ENCODE data around the gene CCDC167. TPM values are rescaled to one million over a fixed set of nuclear protein-coding genes. Genes with fewer than 3 reads are reported as not detected.
A peak's percentile ranks its signal among the peaks of the same experiment; 100 is the strongest.

Gene CCDC167
- total RNA-seq, 1 donor from 2014 or later = 58.4 TPM

DNA sequence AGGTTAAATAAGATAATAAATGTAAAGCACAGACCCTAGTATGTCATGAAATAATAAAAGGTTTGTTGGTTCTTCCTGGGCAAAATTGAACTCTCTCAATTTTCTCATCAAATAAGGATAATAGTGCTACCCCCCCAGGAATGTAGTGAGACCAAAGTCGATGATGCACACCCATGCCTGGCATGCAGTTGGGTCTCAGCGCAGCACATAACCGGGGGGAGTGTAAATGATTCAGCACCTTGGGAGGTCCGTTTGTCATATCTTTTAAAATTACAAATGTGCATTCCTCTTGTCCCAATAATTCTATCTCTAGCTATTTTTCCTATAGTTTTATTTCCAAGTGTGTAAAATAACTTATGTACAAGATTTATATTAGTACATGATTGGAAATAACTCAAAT, 31.3 kb upstream of the CCDC167 start:
- no peak overlapping the region for H3K27ac Mint-ChIP-seq (ENCODE audit: unreplicated experiment)
- H3K36me3 Mint-ChIP-seq (ENCODE audit: unreplicated experiment) = no peaks in the 10 kb centered on the region
- H3K4me3 Mint-ChIP-seq (ENCODE audit: unreplicated experiment) = no peak overlapping the region
- H3K27me3 Mint-ChIP-seq (ENCODE audit: unreplicated experiment) = peaks cover 9% of the 10 kb centered on the region
- peaks cover 35% of the 10 kb centered on the region for H3K4me1 Mint-ChIP-seq (ENCODE audit: low read depth, unreplicated experiment)
- TF ChIP-seq, protein P1, sequence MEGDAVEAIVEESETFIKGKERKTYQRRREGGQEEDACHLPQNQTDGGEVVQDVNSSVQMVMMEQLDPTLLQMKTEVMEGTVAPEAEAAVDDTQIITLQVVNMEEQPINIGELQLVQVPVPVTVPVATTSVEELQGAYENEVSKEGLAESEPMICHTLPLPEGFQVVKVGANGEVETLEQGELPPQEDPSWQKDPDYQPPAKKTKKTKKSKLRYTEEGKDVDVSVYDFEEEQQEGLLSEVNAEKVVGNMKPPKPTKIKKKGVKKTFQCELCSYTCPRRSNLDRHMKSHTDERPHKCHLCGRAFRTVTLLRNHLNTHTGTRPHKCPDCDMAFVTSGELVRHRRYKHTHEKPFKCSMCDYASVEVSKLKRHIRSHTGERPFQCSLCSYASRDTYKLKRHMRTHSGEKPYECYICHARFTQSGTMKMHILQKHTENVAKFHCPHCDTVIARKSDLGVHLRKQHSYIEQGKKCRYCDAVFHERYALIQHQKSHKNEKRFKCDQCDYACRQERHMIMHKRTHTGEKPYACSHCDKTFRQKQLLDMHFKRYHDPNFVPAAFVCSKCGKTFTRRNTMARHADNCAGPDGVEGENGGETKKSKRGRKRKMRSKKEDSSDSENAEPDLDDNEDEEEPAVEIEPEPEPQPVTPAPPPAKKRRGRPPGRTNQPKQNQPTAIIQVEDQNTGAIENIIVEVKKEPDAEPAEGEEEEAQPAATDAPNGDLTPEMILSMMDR (IDR thresholded peaks at IDR 0.05; ENCODE audit: partially characterized antibody, unreplicated experiment) = no peak
- no peak for DNase-seq
- peaks cover 6% of the 10 kb centered on the region for H3K9me3 Mint-ChIP-seq (ENCODE audit: unreplicated experiment)

DNA sequence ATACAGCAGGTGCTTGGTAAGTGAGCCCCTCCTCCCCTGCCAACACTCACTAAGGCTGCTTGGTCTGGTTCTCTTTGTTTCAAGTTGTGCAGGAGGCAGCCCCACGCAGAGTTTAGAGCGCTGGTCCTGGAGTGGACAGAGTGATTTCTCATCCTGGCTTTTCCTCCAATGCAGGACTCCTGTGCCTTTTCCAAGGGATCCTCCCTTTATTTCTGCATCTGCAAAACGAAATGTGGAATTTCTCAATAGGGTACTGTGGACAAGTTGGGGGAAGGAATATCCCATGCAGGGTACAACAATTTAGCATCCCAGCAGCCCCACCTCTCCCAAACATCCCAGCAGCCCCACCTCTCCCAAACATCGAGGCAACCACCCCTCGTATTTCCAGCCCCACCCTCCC, 30.6 kb upstream of the CCDC167 start:
- Mint-ChIP-seq H3K27ac (ENCODE audit: unreplicated experiment) (no peak overlapping the region), H3K27me3 (ENCODE audit: unreplicated experiment) (peaks cover 9% of the 10 kb centered on the region), H3K9me3 (ENCODE audit: unreplicated experiment) (peaks cover 6% of the 10 kb centered on the region), H3K36me3 (ENCODE audit: unreplicated experiment) (no peaks in the 10 kb centered on the region), H3K4me3 (ENCODE audit: unreplicated experiment) (no peak overlapping the region), H3K4me1 (ENCODE audit: low read depth, unreplicated experiment) (peaks cover 35% of the 10 kb centered on the region)
- TF ChIP-seq, protein P1 (IDR thresholded peaks at IDR 0.05; ENCODE audit: partially characterized antibody, unreplicated experiment) = no peak
- DNase-seq = no peak

DNA sequence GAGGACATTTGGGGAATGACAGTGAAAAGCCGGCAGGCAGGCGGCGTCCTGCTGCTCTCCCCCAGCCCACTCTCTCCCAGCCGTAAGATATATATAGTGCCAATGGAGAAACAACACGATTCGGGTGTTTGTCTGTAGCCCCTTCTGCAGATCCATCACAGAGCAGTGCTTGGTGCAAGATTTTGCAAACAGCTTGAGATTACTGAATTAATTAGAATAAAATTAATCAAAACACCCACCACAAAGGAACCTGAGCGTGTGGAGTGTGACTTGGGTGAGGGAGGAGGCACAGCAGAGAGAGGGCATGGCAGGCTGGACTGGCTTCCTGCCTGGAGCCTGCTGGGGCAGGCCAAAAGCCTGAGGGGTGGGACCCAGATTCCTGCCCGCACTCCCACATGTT, 28.8 kb upstream of the CCDC167 start:
- no peak overlapping the region for H3K4me3 Mint-ChIP-seq (ENCODE audit: unreplicated experiment)
- peaks cover 36% of the 10 kb centered on the region for H3K4me1 Mint-ChIP-seq (ENCODE audit: low read depth, unreplicated experiment)
- no peaks in the 10 kb centered on the region for H3K36me3 Mint-ChIP-seq (ENCODE audit: unreplicated experiment)
- H3K9me3 Mint-ChIP-seq (ENCODE audit: unreplicated experiment) = peaks cover 6% of the 10 kb centered on the region
- TF ChIP-seq, protein P1 (IDR thresholded peaks at IDR 0.05; ENCODE audit: partially characterized antibody, unreplicated experiment) = no peak
- H3K27me3 Mint-ChIP-seq (ENCODE audit: unreplicated experiment) = peaks cover 7% of the 10 kb centered on the region
- DNase-seq = no peak
- no peak overlapping the region for H3K27ac Mint-ChIP-seq (ENCODE audit: unreplicated experiment)

DNA sequence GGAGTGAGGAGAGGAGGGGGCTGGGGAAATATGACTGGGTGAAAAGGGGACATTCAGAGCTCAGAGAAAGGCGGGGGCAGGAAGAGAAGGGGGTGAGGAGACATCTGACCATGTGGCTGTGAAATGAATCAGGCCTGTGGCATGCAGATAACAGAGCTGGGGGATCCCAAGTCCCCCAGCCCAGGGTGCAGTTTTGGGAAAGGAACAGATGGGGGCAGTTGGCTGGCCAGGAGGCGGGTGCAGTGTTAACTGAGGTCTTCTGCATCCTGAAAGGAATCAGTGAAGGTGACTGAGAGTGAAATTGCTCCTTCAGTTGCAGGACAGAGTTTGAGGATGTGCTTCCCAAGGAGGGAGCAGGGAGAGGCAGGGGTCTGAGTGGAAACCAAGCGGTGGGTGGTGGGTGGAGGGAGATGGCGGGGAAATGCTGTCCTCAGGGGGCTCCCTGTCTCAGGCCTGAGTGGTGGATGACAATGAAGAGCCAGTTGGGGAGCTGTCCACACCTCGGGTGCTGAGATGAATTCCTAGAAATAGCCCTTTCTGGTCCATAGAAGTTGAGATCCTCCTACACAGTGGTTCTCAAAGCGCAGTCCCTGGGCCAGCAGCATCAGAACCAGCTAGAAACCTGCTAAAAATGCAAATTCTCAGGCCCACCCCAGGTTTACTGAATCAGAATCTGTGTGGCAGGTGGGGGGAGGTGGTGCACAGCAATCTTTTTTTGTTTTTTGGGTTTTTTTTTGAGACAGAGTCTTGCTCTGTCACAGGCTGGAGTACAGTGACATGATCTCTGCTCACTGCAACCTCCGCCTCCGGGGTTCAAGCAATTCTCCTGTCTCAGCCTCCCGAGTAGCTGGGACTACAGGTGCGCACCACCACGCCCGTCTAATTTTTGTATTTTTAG, 26.0 kb upstream of the CCDC167 start:
- Mint-ChIP-seq H3K27me3 (ENCODE audit: unreplicated experiment) (peaks cover 6% of the 10 kb centered on the region), H3K4me3 (ENCODE audit: unreplicated experiment) (peak overlapping the region; percentile 25), H3K9me3 (ENCODE audit: unreplicated experiment) (peaks cover 4% of the 10 kb centered on the region), H3K4me1 (ENCODE audit: low read depth, unreplicated experiment) (peaks cover 32% of the 10 kb centered on the region), H3K36me3 (ENCODE audit: unreplicated experiment) (no peaks in the 10 kb centered on the region), H3K27ac (ENCODE audit: unreplicated experiment) (peak overlapping the region; percentile 65)
- DNase-seq = no peak
- TF ChIP-seq, protein P1 (IDR thresholded peaks at IDR 0.05; ENCODE audit: partially characterized antibody, unreplicated experiment) = no peak

DNA sequence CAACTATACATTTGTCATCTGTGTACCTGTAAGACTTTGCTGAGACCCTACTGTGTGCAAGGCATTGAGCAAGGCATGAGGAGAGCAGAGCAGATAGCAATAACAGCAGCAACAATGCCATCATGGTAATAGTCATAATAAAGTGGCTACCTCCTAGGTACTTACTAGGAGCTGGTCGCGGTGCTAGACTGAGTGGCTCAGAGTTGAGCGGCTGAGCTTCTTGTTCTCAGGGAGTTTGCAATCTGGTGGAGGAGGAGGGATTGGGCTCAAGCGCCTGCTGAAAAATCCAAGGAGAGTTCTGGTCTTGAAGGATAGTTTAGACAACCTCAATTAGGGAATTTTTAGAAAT, 25.3 kb upstream of the CCDC167 start:
- DNase-seq = no peak
- Mint-ChIP-seq H3K27me3 (ENCODE audit: unreplicated experiment) (peaks cover 6% of the 10 kb centered on the region), H3K27ac (ENCODE audit: unreplicated experiment) (peak overlapping the region; percentile 65), H3K9me3 (ENCODE audit: unreplicated experiment) (peaks cover 4% of the 10 kb centered on the region), H3K36me3 (ENCODE audit: unreplicated experiment) (no peaks in the 10 kb centered on the region), H3K4me1 (ENCODE audit: low read depth, unreplicated experiment) (peaks cover 32% of the 10 kb centered on the region), H3K4me3 (ENCODE audit: unreplicated experiment) (no peak overlapping the region)
- TF ChIP-seq, protein P1 (IDR thresholded peaks at IDR 0.05; ENCODE audit: partially characterized antibody, unreplicated experiment) = no peak
